ENCODE data around the gene TBCA. TPM values are rescaled to one million over a fixed set of nuclear protein-coding genes. Genes with fewer than 3 reads are reported as not detected.

The TBCA gene, protein sequence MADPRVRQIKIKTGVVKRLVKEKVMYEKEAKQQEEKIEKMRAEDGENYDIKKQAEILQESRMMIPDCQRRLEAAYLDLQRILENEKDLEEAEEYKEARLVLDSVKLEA
- 218 and 245 TPM in 2 replicates for total RNA-seq
- polyA plus RNA-seq = 287 and 318 TPM in 2 replicates

DNA sequence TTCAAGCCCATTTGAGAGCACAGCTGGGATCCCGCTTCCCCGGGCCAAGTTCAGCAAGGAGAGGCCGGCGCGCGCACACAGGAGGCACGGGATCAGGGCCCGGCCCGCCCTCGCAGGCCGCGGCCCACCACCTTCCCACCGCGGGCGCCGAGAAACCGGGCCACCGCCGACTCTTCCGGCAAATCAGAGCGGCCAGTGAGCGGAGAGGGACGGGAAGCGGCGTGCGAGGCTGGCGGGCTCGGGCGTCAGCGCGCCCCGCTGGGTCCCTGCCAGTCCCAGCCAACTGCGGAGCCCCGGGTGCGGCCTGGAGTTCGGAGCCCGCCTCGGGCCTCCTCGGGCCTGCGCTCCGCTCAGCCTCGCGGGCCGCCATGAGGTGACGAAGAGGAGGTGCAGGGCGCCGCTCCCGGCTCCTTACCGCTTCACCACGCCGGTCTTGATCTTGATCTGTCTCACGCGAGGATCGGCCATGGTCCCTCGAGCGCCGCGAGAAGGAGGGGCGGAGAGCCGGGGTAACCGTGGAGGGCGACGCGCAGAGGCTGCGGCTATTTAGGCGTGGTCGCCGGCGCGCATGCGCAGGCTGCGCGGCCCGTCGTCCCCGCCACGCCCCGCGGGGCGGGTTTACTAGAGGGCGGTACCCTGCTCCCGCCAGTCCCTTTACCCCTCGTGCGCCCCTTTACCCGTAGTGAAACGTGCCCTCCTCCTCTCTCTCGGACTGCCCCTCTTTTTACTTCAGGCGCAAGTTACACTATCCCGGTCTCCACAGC is at the start of gene TBCA:
TSS of gene TBCA (minus strand) at position 550 of the 764 bp plus-strand sequence. CDS start at position 468, 82 bp downstream.
- H3K27me3 ChIP-seq = no peaks in the 10 kb centered on the region
- peak within 1 kb of the TSS; percentile 44 for H3K4me3 ChIP-seq
- TF ChIP-seq, protein P1, sequence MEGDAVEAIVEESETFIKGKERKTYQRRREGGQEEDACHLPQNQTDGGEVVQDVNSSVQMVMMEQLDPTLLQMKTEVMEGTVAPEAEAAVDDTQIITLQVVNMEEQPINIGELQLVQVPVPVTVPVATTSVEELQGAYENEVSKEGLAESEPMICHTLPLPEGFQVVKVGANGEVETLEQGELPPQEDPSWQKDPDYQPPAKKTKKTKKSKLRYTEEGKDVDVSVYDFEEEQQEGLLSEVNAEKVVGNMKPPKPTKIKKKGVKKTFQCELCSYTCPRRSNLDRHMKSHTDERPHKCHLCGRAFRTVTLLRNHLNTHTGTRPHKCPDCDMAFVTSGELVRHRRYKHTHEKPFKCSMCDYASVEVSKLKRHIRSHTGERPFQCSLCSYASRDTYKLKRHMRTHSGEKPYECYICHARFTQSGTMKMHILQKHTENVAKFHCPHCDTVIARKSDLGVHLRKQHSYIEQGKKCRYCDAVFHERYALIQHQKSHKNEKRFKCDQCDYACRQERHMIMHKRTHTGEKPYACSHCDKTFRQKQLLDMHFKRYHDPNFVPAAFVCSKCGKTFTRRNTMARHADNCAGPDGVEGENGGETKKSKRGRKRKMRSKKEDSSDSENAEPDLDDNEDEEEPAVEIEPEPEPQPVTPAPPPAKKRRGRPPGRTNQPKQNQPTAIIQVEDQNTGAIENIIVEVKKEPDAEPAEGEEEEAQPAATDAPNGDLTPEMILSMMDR (IDR thresholded peaks at IDR 0.05; ENCODE audit: low read depth, low read length) = peak; percentile 10
- no peaks in the 10 kb centered on the region for H3K9me3 ChIP-seq (ENCODE audit: low read depth)
- peaks cover 27% of the 10 kb centered on the region for H3K4me1 ChIP-seq (ENCODE audit: low read depth)
- DNase-seq (ENCODE audit: low read depth in 1 of 2, low spot score in 1 of 2) = peak; percentile 93 to 97
- peak within 1 kb of the TSS; percentile 97 for H3K27ac ChIP-seq
- H3K36me3 ChIP-seq = no peaks in the 10 kb centered on the region

DNA sequence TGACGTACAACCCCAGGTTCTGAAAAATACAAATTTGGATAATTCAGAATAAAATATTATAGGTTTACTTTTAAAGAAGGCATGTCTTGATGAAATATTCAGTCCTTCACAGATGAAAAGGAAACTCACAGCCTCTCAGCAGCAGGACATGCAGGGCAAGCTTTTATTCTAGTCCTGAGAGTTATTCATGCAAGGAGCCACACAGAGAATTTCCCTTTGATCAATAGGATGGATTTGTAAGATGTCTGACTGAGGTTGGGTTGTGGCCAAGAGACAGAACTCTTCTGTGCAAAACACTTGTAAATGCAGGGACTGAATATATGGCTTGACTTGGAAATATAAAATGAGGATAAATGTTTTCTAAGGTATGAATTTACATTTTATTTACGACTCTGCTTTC is 48.8 kb upstream of the TBCA start:
- H3K9me3 ChIP-seq (ENCODE audit: low read depth) = no peaks in the 10 kb centered on the region
- TF ChIP-seq, protein P1 (IDR thresholded peaks at IDR 0.05; ENCODE audit: low read depth, low read length) = no peak
- no peaks in the 10 kb centered on the region for H3K36me3 ChIP-seq
- peaks cover 12% of the 10 kb centered on the region for H3K27me3 ChIP-seq
- no peaks in the 10 kb centered on the region for H3K4me1 ChIP-seq (ENCODE audit: low read depth)
- no peak for DNase-seq (ENCODE audit: low read depth in 1 of 2, low spot score in 1 of 2)
- H3K27ac ChIP-seq = no peak overlapping the region
- no peak overlapping the region for H3K4me3 ChIP-seq

DNA sequence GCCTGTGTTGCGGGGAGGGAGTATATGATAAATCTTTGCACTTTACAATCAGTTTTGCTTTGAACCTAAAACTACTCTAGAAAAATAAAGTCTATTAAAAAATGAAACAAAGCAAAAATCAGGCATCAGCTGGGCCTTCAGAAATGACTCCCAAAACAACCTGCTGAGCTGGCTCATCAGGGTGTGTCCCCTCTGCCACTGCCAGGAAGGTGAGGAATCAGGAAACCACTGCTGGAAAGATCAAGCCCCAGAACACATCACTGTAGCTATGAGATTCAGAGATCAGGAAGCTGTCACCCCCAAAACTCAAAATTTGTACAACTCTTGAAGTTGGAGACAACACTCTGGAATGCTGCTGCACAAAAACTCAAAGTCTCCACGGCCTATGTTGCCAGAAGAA is 40.5 kb upstream of the TBCA start:
- Histone ChIP-seq H3K9me3 (ENCODE audit: low read depth) (no peaks in the 10 kb centered on the region), H3K4me3 (no peak overlapping the region), H3K4me1 (ENCODE audit: low read depth) (no peaks in the 10 kb centered on the region), H3K36me3 (no peaks in the 10 kb centered on the region), H3K27ac (no peak overlapping the region), H3K27me3 (no peaks in the 10 kb centered on the region)
- DNase-seq (ENCODE audit: low read depth in 1 of 2, low spot score in 1 of 2) = no peak
- TF ChIP-seq, protein P1 (IDR thresholded peaks at IDR 0.05; ENCODE audit: low read depth, low read length) = no peak

DNA sequence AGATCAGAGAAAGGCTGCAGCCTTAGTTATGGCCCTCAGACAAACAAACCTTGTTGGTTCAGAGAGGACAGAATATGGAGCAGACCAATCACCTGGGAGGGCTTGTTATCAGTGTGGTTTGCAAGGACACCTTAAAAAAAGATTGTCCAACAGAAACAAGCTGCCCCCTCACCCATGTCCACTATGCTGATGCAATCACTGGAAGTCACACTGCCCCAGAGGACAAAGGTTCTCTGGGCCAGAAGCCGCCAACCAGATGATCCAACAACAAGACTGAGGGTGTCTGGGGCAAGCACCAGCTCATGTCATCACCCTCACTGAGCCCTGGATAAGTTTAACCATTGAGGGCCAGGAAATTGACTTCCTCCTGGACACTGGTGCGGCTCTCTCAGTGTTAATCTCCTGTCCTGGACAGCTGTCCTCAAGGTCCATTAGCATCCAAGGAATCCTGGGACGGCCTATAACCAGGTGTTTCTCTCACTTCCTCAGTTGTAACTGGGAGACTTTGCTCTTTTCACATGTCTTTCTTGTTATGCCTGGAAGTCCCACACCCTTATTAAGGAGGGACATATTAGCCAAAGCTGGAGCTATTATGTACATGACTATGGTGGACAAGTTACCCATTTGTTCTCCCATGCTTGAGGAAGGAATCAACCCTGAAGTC is 36.9 kb upstream of the TBCA start:
- no peaks in the 10 kb centered on the region for H3K27me3 ChIP-seq
- TF ChIP-seq, protein P1 (IDR thresholded peaks at IDR 0.05; ENCODE audit: low read depth, low read length) = no peak

DNA sequence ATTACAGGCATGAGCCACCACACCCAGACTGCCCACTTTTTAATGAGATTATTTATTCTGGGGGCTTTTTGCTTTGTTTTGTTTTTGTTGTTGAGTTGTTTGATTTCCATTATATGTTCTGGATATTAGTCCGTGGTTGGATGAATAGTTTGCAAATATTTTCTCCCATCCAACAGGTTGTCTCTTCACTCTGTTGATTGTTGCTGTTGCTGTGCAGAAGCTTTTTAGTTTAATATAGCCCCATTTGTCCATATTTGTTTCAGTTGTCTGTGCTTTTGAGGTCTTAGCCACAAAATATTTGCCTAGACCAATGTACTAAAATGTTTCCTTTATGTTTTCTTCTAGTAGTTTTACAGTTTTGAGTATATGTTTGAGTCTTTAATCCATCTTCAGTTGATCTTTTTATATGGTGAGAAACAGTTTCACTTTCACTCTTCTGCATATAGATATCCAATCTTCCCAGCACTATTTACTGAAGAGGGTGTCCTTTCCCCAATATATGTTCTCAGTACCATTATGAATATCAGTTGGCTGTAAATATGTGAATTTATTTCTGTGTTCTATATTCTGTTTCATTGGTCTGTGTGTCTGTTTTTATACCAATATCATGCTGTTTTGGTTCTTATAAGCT is 30.2 kb upstream of the TBCA start:
- Histone ChIP-seq H3K27me3 (no peaks in the 10 kb centered on the region), H3K36me3 (no peaks in the 10 kb centered on the region), H3K9me3 (ENCODE audit: low read depth) (no peaks in the 10 kb centered on the region), H3K4me3 (no peak overlapping the region), H3K4me1 (ENCODE audit: low read depth) (no peaks in the 10 kb centered on the region), H3K27ac (no peak overlapping the region)
- TF ChIP-seq, protein P1 (IDR thresholded peaks at IDR 0.05; ENCODE audit: low read depth, low read length) = no peak
- DNase-seq (ENCODE audit: low read depth in 1 of 2, low spot score in 1 of 2) = peak in 1 of 2 donors; percentile 6

More for the DNA sequence above, 36.9 kb upstream of the TBCA start:
- H3K27ac ChIP-seq = no peak overlapping the region
- DNase-seq (ENCODE audit: low read depth in 1 of 2, low spot score in 1 of 2) = no peak
- no peaks in the 10 kb centered on the region for H3K4me1 ChIP-seq (ENCODE audit: low read depth)
- no peaks in the 10 kb centered on the region for H3K36me3 ChIP-seq
- no peak overlapping the region for H3K4me3 ChIP-seq
- H3K9me3 ChIP-seq (ENCODE audit: low read depth) = no peaks in the 10 kb centered on the region

Data from cardiac muscle cell (in vitro differentiated cells and primary cell).